ENCODE measurements around the gene TBC1D10A.

Gene TBC1D10A

DNA sequence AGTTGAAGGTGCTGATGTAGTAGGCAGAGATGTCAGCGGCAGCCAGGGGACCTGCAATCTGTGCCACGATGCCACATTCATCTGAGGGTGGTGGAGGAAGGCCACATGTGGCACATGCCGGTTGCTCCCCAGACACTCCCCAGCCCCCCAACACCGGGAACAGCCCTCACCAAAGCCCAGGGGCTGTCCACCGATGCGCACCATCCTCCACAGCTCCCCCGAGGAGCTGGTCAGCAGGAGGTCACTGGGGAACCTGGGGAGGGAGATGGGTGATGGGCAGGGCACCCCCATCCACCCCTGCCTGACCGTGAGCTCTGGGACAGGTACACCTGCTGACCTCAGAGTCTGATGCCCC, 40.9 kb downstream of the TBC1D10A start:
- FAIRE-seq (no peak), DNase-seq (ENCODE audit: insufficient read length, low spot score) (no peak)
- TF ChIP-seq SPI1 (IDR thresholded peaks at IDR 0.05; ENCODE audit: low read depth, low read length) (no peak), POLR2A (IDR thresholded peaks at IDR 0.05; ENCODE audit: low read depth, low read length) (no peak), POLR2AphosphoS5 (IDR thresholded peaks at IDR 0.05; ENCODE audit: low read depth, low read length) (no peak), PAX5 (IDR thresholded peaks at IDR 0.05; ENCODE audit: insufficient read depth, low read length, severe bottlenecking) (no peak), POU2F2 (IDR thresholded peaks at IDR 0.05; ENCODE audit: low read depth, low read length) (no peak), TAF1 (IDR thresholded peaks at IDR 0.05; ENCODE audit: low read depth, low read length) (no peak)

DNA sequence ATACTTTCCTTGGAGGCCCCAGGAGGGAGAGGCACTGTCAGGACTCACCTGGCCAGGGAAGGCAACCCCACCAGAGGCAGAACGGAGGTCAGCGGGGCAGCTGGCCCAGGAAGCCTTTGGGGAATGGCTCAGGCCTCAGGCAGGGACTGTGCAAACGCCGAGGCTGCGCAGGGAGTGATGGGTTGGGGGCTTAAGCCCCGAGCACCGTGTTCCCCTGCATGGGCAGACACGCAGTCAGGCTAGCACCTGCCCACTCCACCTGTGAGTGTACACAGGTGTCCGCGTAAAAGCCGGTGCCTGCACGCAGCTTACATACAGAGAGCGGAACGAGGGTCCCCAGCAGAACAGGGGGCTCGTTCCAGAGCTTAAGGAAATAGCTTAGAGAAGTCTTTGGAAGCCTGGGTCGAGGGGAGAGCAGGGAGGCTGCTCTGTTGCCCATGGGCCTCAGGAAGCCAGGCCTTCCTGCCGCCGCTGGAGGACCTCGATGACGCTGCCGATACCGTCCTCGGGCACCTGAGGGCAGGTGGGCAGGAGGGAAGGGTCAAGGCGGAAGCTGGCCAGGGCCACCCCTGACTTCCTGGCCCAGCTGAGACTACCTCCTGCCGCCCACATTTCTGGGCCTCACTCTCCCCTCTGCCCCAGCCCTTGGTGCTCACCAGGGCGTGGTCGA, 41.4 kb downstream of the TBC1D10A start:
- TF ChIP-seq POLR2AphosphoS5 (IDR thresholded peaks at IDR 0.05; ENCODE audit: low read depth, low read length) (no peak), PAX5 (IDR thresholded peaks at IDR 0.05; ENCODE audit: insufficient read depth, low read length, severe bottlenecking) (no peak), POU2F2 (IDR thresholded peaks at IDR 0.05; ENCODE audit: low read depth, low read length) (no peak), POLR2A (IDR thresholded peaks at IDR 0.05; ENCODE audit: low read depth, low read length) (no peak), TAF1 (IDR thresholded peaks at IDR 0.05; ENCODE audit: low read depth, low read length) (no peak), SPI1 (IDR thresholded peaks at IDR 0.05; ENCODE audit: low read depth, low read length) (no peak)
- DNase-seq (ENCODE audit: insufficient read length, low spot score) (no peak), FAIRE-seq (no peak)

DNA sequence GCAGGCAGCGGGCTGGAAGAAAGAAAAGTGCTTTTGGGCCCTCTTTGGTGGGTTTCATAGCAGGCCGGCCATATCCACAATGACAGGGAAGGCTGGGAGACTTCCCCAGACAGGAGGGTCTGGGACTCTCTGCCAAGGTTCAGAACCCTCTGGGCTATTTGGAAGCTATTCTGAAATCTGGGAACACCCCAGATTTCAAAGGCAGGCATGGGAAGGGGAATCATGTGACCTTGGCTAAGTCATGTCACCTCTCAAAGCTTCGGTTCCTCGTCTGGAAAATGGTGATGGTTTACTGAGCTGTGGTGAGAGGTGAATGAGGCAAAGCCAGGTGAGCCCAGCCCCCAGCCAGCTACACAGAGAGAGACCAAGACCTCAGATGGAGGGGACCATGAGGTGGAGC, 42.1 kb downstream of the TBC1D10A start:
- no peak for TF ChIP-seq PAX5 (IDR thresholded peaks at IDR 0.05; ENCODE audit: insufficient read depth, low read length, severe bottlenecking)
- TF ChIP-seq POLR2AphosphoS5 (IDR thresholded peaks at IDR 0.05; ENCODE audit: low read depth, low read length), result no peak
- TF ChIP-seq TAF1 (IDR thresholded peaks at IDR 0.05; ENCODE audit: low read depth, low read length), result no peak
- no peak for TF ChIP-seq POLR2A (IDR thresholded peaks at IDR 0.05; ENCODE audit: low read depth, low read length)
- TF ChIP-seq POU2F2 (IDR thresholded peaks at IDR 0.05; ENCODE audit: low read depth, low read length), result no peak
- TF ChIP-seq SPI1 (IDR thresholded peaks at IDR 0.05; ENCODE audit: low read depth, low read length), result no peak
- FAIRE-seq (no peak), DNase-seq (ENCODE audit: insufficient read length, low spot score) (no peak)

DNA sequence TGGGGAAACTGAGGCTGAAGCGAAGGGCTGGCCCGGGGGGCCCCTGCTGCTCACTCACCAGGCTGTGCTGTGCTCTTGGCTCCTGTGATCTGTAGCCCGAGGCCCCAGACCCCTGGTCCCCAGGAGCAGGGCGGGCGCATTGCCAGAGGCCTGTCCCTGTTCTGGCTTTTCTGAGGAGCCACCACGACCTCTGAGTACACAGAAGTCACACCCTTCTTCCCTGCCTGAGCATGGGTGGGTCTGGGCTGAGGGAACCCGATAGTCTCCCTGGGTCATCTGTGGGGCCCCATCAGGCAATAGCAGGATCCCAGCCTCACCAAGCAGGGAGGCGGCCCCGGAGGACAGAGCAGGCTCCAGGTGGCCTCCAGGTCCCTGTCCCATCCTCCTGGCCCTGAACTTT, 42.6 kb downstream of the TBC1D10A start:
- no peak for TF ChIP-seq POU2F2 (IDR thresholded peaks at IDR 0.05; ENCODE audit: low read depth, low read length)
- no peak for TF ChIP-seq TAF1 (IDR thresholded peaks at IDR 0.05; ENCODE audit: low read depth, low read length)
- TF ChIP-seq POLR2A (IDR thresholded peaks at IDR 0.05; ENCODE audit: low read depth, low read length), result no peak
- no peak for TF ChIP-seq PAX5 (IDR thresholded peaks at IDR 0.05; ENCODE audit: insufficient read depth, low read length, severe bottlenecking)
- no peak for TF ChIP-seq POLR2AphosphoS5 (IDR thresholded peaks at IDR 0.05; ENCODE audit: low read depth, low read length)
- TF ChIP-seq SPI1 (IDR thresholded peaks at IDR 0.05; ENCODE audit: low read depth, low read length), result no peak
- no peak for FAIRE-seq
- no peak for DNase-seq (ENCODE audit: insufficient read length, low spot score)

DNA sequence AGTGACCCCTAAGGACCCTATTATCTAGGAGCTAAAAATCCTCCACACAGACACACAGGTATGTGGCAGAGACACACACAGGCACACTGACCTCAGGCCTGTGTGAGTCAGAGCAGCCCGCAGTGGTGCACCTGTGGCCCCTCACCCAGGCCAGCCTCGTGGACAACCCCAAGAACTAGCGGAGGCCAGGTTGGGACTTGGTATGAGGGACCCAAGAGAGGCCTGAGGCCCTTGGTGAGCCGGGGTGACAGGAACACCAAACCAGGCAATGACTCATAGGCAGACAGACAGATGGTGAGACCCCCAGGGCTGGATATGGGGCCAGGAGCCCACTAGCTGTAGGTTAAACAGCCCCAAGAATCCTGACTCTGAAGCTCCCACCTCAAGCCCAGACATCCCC, 43.4 kb downstream of the TBC1D10A start:
- DNase-seq (ENCODE audit: insufficient read length, low spot score), result no peak
- no peak for FAIRE-seq
- TF ChIP-seq POLR2A (IDR thresholded peaks at IDR 0.05; ENCODE audit: low read depth, low read length) (no peak), POU2F2 (IDR thresholded peaks at IDR 0.05; ENCODE audit: low read depth, low read length) (no peak), PAX5 (IDR thresholded peaks at IDR 0.05; ENCODE audit: insufficient read depth, low read length, severe bottlenecking) (no peak), SPI1 (IDR thresholded peaks at IDR 0.05; ENCODE audit: low read depth, low read length) (no peak), TAF1 (IDR thresholded peaks at IDR 0.05; ENCODE audit: low read depth, low read length) (no peak), POLR2AphosphoS5 (IDR thresholded peaks at IDR 0.05; ENCODE audit: low read depth, low read length) (no peak)

GRCh38 chr22:30282616-30283046, 44.1 kb downstream of the TBC1D10A start:
- TF ChIP-seq POLR2AphosphoS5 (IDR thresholded peaks at IDR 0.05; ENCODE audit: low read depth, low read length) (no peak), TAF1 (IDR thresholded peaks at IDR 0.05; ENCODE audit: low read depth, low read length) (no peak), POLR2A (IDR thresholded peaks at IDR 0.05; ENCODE audit: low read depth, low read length) (no peak), POU2F2 (IDR thresholded peaks at IDR 0.05; ENCODE audit: low read depth, low read length) (no peak), PAX5 (IDR thresholded peaks at IDR 0.05; ENCODE audit: insufficient read depth, low read length, severe bottlenecking) (no peak), SPI1 (IDR thresholded peaks at IDR 0.05; ENCODE audit: low read depth, low read length) (no peak)
- no peak for DNase-seq (ENCODE audit: insufficient read length, low spot score)
- no peak for FAIRE-seq

DNA sequence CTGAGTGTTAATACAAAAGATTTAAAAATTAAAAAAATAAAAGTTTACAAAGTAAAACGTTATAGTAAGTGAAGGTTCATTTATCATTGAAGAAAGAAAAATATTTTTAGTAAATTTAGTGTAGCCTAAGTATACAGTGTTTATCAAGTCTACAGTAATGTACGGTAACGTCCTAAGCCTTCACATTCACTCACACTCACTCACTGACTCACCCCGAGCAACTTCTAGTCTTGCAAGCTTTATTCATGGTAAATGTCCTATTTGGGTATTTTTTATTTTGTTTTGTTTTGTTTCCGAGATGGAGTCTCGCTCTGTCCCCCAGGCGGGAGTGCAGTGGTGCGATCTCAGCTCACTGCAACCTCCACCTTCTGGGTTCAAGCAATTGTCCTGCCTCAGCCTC, 46.2 kb downstream of the TBC1D10A start:
- no peak for DNase-seq (ENCODE audit: insufficient read length, low spot score)
- peak; percentile 71 for FAIRE-seq
- TF ChIP-seq TAF1 (IDR thresholded peaks at IDR 0.05; ENCODE audit: low read depth, low read length) (no peak), SPI1 (IDR thresholded peaks at IDR 0.05; ENCODE audit: low read depth, low read length) (no peak), POLR2AphosphoS5 (IDR thresholded peaks at IDR 0.05; ENCODE audit: low read depth, low read length) (no peak), POLR2A (IDR thresholded peaks at IDR 0.05; ENCODE audit: low read depth, low read length) (no peak), POU2F2 (IDR thresholded peaks at IDR 0.05; ENCODE audit: low read depth, low read length) (no peak), PAX5 (IDR thresholded peaks at IDR 0.05; ENCODE audit: insufficient read depth, low read length, severe bottlenecking) (no peak)

DNA sequence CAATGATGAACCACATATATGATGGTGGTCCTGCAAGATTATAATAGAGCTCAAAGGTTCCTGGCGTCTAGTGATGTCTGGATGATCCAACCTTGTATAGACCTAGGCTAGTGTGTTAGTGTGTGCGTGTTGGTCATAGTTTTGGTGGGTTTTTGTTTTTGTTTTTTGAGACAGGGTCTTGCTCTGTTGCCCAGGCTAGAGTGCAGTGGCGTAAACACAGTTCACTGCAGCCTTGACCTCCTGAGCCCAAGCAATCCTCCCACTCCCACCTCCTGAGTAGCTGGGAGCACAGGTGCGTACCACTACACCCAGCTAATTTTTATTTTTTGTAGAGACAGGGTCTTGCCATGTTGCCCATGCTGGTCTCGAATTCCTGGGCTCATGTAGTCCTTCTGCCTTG, 46.8 kb downstream of the TBC1D10A start:
- FAIRE-seq, result no peak
- no peak for DNase-seq (ENCODE audit: insufficient read length, low spot score)
- TF ChIP-seq POLR2AphosphoS5 (IDR thresholded peaks at IDR 0.05; ENCODE audit: low read depth, low read length) (no peak), PAX5 (IDR thresholded peaks at IDR 0.05; ENCODE audit: insufficient read depth, low read length, severe bottlenecking) (no peak), POU2F2 (IDR thresholded peaks at IDR 0.05; ENCODE audit: low read depth, low read length) (no peak), TAF1 (IDR thresholded peaks at IDR 0.05; ENCODE audit: low read depth, low read length) (no peak), POLR2A (IDR thresholded peaks at IDR 0.05; ENCODE audit: low read depth, low read length) (no peak), SPI1 (IDR thresholded peaks at IDR 0.05; ENCODE audit: low read depth, low read length) (no peak)

- no peak for TF ChIP-seq TAF1 (IDR thresholded peaks at IDR 0.05; ENCODE audit: low read depth, low read length)
- TF ChIP-seq POU2F2 (IDR thresholded peaks at IDR 0.05; ENCODE audit: low read depth, low read length), result no peak
- TF ChIP-seq SPI1 (IDR thresholded peaks at IDR 0.05; ENCODE audit: low read depth, low read length), result no peak
- no peak for TF ChIP-seq POLR2A (IDR thresholded peaks at IDR 0.05; ENCODE audit: low read depth, low read length)
- TF ChIP-seq POLR2AphosphoS5 (IDR thresholded peaks at IDR 0.05; ENCODE audit: low read depth, low read length), result no peak
- TF ChIP-seq PAX5 (IDR thresholded peaks at IDR 0.05; ENCODE audit: insufficient read depth, low read length, severe bottlenecking), result no peak
- no peak for DNase-seq (ENCODE audit: insufficient read length, low spot score)
- FAIRE-seq, result no peak
These were observed 47.5 kb downstream of the TBC1D10A start for GRCh38 chr22:30279046-30279788.

All from GM12891 (cell line).